Measurements from ENCODE around the gene CEBPE.

DNA sequence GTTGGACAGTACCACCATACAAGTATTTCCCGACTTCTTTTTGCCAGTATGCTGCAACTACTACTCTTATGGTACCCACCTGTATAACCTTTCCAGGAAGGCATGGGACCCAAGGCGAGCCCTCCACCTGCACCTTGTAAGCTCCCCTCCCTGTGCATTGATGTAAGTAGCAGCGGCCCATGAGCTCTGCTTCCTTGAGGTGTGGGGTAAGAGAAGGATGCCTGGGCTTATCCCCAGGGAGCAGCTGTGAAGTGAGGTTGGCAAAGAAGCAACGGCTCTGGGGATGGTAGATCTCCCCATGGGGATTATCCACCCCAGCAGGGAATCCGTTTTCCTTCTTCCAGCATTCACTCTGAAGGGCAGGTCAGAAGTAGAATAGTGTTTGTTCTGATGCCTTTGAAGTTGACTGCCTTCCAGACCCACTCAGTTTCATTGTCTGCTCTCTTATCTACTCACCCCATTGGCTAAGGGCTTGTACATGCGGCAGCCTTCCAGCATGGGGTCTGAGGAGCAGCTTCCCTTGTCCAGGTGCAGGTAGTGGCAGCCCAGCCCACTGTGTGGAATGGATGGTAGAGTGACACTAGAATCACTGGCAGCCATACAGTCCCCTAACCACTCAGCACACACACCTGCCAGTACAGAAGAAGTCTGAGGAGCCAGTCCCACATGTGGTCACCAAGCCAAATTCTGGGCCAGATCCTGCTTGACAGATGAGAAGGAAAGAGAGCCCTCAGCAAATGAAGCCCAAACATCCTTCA lies 17.7 kb downstream of the CEBPE start:
- TF ChIP-seq, protein P1, sequence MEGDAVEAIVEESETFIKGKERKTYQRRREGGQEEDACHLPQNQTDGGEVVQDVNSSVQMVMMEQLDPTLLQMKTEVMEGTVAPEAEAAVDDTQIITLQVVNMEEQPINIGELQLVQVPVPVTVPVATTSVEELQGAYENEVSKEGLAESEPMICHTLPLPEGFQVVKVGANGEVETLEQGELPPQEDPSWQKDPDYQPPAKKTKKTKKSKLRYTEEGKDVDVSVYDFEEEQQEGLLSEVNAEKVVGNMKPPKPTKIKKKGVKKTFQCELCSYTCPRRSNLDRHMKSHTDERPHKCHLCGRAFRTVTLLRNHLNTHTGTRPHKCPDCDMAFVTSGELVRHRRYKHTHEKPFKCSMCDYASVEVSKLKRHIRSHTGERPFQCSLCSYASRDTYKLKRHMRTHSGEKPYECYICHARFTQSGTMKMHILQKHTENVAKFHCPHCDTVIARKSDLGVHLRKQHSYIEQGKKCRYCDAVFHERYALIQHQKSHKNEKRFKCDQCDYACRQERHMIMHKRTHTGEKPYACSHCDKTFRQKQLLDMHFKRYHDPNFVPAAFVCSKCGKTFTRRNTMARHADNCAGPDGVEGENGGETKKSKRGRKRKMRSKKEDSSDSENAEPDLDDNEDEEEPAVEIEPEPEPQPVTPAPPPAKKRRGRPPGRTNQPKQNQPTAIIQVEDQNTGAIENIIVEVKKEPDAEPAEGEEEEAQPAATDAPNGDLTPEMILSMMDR (IDR thresholded peaks at IDR 0.05) = no peak
- no peak for TF ChIP-seq POLR2A (IDR thresholded peaks at IDR 0.05)
